Panc1 (cell line): Measurements from ENCODE around the gene QKI. TPM values are rescaled to one million over a fixed set of nuclear protein-coding genes. Genes with fewer than 3 reads are reported as not detected.
A peak's percentile ranks its signal among the peaks of the same experiment; 100 is the strongest.

Experiments
- ATAC-seq: fragments of 200-7000 bp; cut with Tn5 transposase; 2 replicates; pipeline ENCODE4 v1.9.1; 2020; ENCODE audit warnings: mild to moderate bottlenecking, moderate library complexity
- BruUV-seq: library from RNA; stranded (reverse); fragments of 400-500 nt; replicated peaks from 2 replicates; lab custom pipeline; 2021; lab: Mats Ljungman, UMichigan
- CTCF ChIA-PET: fragments of 300-600 bp; sonication (Branson Sonifier 250); formaldehyde crosslinking; loops from one replicate; lab custom pipeline; 2022; ENCODE audit warnings: antibody characterized with exemption; lab: Charles Lee
- POLR2A ChIA-PET: fragments of 300-600 bp; sonication (Branson Sonifier 250); formaldehyde crosslinking; loops from one replicate; lab custom pipeline; 2022; ENCODE audit warnings: antibody characterized with exemption; lab: Charles Lee
- DNase-seq: peaks from one replicate; pipeline ENCODE4 v3.0.0-alpha.2; 2010; ENCODE audit warnings: low read depth, low spot score
- H3K27ac ChIP-seq: 2 replicates; pipeline ENCODE4 v1.5.1; 2011; ENCODE audit warnings: mild to moderate bottlenecking, low read length, inconsistent platforms
- H3K27me3 ChIP-seq: fragments of 200-500 bp; sonication (Bioruptor generic); 2 replicates; pipeline ENCODE4 v1.6.0; 2014; ENCODE audit warnings: low read length, inconsistent platforms; ENCODE audit not compliant: control insufficient read depth, insufficient read depth
- H3K36me3 ChIP-seq: fragments of 200-500 bp; sonication (Bioruptor generic); 2 replicates; pipeline ENCODE4 v1.5.1; 2014; ENCODE audit warnings: inconsistent platforms, mild to moderate bottlenecking, low read length, moderate library complexity; ENCODE audit not compliant: control insufficient read depth, insufficient read depth
- H3K4me1 ChIP-seq: 2 replicates; pipeline ENCODE4 v1.5.1; 2011; ENCODE audit warnings: inconsistent platforms, mild to moderate bottlenecking, low read length, moderate library complexity; ENCODE audit not compliant: control insufficient read depth, insufficient read depth
- H3K4me3 ChIP-seq, 2 experiments: 2 replicates each; pipeline ENCODE4 v1.5.1; 2011 to 2012; ENCODE audit warnings: low read depth in 2 of 2, low read length in 2 of 2, mild to moderate bottlenecking in 2 of 2, inconsistent platforms in 1 of 2, moderate library complexity in 1 of 2
- H3K9me3 ChIP-seq: fragments of 200-500 bp; sonication (Bioruptor generic); 2 replicates; pipeline ENCODE4 v1.5.1; 2014; ENCODE audit warnings: low read depth, mild to moderate bottlenecking, inconsistent platforms, low read length, moderate library complexity; ENCODE audit not compliant: control insufficient read depth, insufficient read depth
- POLR2AphosphoS5 ChIP-seq: IDR thresholded peaks from 2 replicates; pipeline ENCODE4 v1.6.1; 2012; ENCODE audit warnings: mild to moderate bottlenecking, low read depth, low read length, moderate library complexity
- SIN3A ChIP-seq: IDR thresholded peaks from 2 replicates; pipeline ENCODE4 v1.6.1; 2012; ENCODE audit warnings: low read depth, mild to moderate bottlenecking, low read length, moderate library complexity, borderline replicate concordance; ENCODE audit not compliant: insufficient read depth
- TCF7L2 ChIP-seq: IDR thresholded peaks from 2 replicates; pipeline ENCODE4 v1.6.1; 2011; ENCODE audit warnings: mild to moderate bottlenecking, low read depth, low read length, inconsistent platforms
- in situ Hi-C: cut with HindIII; loops from 2 replicates; pipeline ENCODE4 v1.10.0; 2016; ENCODE audit warnings: low sequenced_read_pairs, low pct_unique_long_range_greater_than_20kb
- intact Hi-C: fragments of 100-400 bp; cut with micrococcal nuclease; formaldehyde crosslinking; loops from one replicate; pipeline ENCODE4 v1.10.0; 2022; ENCODE audit not compliant: unreplicated experiment
- total RNA-seq: library from RNA; stranded (reverse); gene quantifications from one replicate; pipeline ENCODE4 v1.2.1, GENCODE V29; 2021; ENCODE audit not compliant: unreplicated experiment
- TF ChIP-seq, protein P1 (sequence below): fragments of 450-650 bp; IDR thresholded peaks from 2 replicates; pipeline ENCODE4 v1.5.1; 2017; ENCODE audit warnings: mild to moderate bottlenecking
- TF ChIP-seq, protein P2 (sequence below), 2 experiments: IDR thresholded peaks; 2 replicates each; pipeline ENCODE4 v1.6.1; 2011 to 2012; ENCODE audit warnings: low read depth in 2 of 2, control low read depth in 1 of 2, low read length in 1 of 2, mild to moderate bottlenecking in 1 of 2, moderate library complexity in 1 of 2; ENCODE audit not compliant: insufficient read depth in 1 of 2

QKI gene
- total RNA-seq, 1 experiment from 2014 or later = 176 TPM

DNA sequence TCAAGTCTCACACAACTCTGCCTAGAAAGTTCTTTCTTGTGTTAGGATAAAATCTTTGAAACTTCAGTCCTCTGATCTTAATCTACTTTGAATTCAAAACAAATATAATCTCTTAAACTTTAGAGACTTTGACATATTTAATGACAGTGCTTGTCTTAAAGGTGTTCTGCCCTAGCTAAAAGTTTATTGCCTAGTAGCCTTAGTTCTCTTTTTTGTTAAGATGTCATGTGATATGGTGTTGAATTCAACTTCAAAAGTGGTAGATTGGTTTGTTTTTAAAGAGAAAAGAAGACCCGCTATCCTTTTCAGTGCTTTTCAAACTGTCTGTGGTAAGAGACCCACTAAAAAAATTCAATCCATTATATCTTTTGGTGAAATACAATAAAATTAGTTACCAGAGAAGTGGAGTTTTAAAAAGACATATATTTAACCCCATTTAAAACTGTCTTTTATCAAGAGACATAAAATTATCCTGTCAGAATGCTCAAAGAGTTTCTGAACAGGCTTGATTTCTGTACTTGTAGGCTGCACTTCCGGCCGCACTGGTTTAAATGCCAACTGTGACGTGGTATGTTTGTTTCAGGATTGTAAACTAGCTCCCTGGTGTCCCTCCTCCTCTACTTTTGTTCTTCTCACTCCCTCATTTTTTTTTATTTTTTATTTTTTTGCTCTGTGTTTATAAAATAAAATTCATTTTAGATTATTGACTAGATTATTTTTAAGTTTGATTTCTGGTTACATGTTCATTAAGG is 76.5 kb downstream of the QKI start:
- intact Hi-C loops = no loop called here
- no peaks in the 10 kb centered on the region for H3K9me3 ChIP-seq
- H3K4me3 ChIP-seq = no peak overlapping the region
- ATAC-seq (peak; percentile 73; the same call in 1 of the 2 replicates), DNase-seq (no peak)
- no peak overlapping the region for H3K27ac ChIP-seq
- TF ChIP-seq, protein P1, sequence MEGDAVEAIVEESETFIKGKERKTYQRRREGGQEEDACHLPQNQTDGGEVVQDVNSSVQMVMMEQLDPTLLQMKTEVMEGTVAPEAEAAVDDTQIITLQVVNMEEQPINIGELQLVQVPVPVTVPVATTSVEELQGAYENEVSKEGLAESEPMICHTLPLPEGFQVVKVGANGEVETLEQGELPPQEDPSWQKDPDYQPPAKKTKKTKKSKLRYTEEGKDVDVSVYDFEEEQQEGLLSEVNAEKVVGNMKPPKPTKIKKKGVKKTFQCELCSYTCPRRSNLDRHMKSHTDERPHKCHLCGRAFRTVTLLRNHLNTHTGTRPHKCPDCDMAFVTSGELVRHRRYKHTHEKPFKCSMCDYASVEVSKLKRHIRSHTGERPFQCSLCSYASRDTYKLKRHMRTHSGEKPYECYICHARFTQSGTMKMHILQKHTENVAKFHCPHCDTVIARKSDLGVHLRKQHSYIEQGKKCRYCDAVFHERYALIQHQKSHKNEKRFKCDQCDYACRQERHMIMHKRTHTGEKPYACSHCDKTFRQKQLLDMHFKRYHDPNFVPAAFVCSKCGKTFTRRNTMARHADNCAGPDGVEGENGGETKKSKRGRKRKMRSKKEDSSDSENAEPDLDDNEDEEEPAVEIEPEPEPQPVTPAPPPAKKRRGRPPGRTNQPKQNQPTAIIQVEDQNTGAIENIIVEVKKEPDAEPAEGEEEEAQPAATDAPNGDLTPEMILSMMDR = no peak
- TF ChIP-seq POLR2AphosphoS5 = no peak
- peaks cover 35% of the 10 kb centered on the region for H3K4me1 ChIP-seq
- POLR2A ChIA-PET = interaction anchor here (0.6 kb wide), 2 partner anchors 14 to 79 kb away, joined by 6 to 8 read pairs; no protein-coding TSS in a partner anchor
- in situ Hi-C loops = no loop called here
- no peaks in the 10 kb centered on the region for H3K36me3 ChIP-seq
- H3K27me3 ChIP-seq = no peaks in the 10 kb centered on the region
- CTCF ChIA-PET = no interaction called here
- BruUV-seq = no TSS peak

DNA sequence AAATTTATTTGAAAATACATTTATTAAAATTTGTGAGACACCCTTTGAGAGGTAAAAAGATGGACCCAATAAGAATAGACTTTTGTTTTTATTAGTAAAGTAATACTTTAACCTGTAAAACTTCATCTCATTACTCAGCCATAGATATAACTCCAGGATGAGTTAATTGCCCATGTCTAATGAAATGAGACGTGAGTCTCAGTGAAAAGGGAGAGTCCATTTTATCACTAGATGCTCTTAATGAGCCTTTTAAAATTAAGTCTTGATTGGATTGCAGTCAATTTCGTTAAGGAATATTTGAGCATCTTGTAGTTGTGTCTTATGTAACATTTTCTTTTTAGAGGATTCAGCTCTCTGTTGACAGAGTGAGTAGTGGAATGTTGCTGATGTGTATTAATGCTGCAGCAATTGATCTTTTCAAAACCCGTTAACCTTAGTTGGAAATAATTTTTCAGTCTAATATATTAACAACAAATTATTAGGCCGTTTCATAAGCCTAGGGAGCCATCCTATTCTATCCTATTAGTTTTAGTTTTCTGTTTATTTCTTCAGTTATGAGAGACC is 77.3 kb downstream of the QKI start:
- no peak for DNase-seq
- ChIA-PET CTCF (no interaction called here), POLR2A (no interaction called here)
- Histone ChIP-seq H3K4me3 (no peak overlapping the region), H3K4me1 (peaks cover 35% of the 10 kb centered on the region), H3K9me3 (no peaks in the 10 kb centered on the region), H3K27me3 (no peaks in the 10 kb centered on the region), H3K36me3 (no peaks in the 10 kb centered on the region), H3K27ac (no peak overlapping the region)
- TF ChIP-seq POLR2AphosphoS5 = no peak
- TF ChIP-seq, protein P1 = no peak
- TF ChIP-seq, protein P2, sequence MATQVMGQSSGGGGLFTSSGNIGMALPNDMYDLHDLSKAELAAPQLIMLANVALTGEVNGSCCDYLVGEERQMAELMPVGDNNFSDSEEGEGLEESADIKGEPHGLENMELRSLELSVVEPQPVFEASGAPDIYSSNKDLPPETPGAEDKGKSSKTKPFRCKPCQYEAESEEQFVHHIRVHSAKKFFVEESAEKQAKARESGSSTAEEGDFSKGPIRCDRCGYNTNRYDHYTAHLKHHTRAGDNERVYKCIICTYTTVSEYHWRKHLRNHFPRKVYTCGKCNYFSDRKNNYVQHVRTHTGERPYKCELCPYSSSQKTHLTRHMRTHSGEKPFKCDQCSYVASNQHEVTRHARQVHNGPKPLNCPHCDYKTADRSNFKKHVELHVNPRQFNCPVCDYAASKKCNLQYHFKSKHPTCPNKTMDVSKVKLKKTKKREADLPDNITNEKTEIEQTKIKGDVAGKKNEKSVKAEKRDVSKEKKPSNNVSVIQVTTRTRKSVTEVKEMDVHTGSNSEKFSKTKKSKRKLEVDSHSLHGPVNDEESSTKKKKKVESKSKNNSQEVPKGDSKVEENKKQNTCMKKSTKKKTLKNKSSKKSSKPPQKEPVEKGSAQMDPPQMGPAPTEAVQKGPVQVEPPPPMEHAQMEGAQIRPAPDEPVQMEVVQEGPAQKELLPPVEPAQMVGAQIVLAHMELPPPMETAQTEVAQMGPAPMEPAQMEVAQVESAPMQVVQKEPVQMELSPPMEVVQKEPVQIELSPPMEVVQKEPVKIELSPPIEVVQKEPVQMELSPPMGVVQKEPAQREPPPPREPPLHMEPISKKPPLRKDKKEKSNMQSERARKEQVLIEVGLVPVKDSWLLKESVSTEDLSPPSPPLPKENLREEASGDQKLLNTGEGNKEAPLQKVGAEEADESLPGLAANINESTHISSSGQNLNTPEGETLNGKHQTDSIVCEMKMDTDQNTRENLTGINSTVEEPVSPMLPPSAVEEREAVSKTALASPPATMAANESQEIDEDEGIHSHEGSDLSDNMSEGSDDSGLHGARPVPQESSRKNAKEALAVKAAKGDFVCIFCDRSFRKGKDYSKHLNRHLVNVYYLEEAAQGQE (IDR thresholded peaks at IDR 0.05; ENCODE audit: insufficient read depth in 1 of 2, low read depth in 2 of 2, low read length in 1 of 2) = no peak
- TF ChIP-seq SIN3A = no peak
- TF ChIP-seq TCF7L2 = no peak
- no peak for ATAC-seq
- BruUV-seq = no TSS peak
- intact Hi-C loops = no loop called here
- in situ Hi-C loops = no loop called here
